ENCODE results near the gene DCST2. TPM values are rescaled to one million over a fixed set of nuclear protein-coding genes. Genes with fewer than 3 reads are reported as not detected.

Gene DCST2
- polyA plus RNA-seq, 3 donors = 2.6 TPM; not detected in 2

DNA sequence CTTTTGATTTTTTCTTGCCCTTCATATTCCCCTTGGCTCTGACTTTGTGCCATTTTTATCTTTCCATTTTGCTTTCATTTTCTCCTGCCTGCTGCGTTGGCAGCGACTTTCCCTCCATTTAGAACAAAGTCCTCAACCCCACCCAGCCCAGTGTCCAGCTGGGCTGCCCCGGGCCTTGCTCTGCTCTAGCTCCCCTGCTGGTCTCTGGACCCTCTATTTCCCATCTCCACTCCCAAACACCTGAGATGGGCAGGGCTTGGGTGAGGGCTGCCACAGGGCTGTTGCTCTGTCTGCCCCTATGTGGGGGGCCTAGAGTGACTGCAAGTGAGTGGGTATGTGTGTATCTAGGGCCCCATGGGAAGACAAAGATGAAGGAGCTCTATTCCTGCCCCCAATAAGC lies 10.2 kb upstream of the DCST2 start:
- Mint-ChIP-seq H3K27ac (peak overlapping the region in 1 of 7 donors; percentile 33), H3K9me3 (peaks cover 0 to 1% (median 0%) of the 10 kb centered on the region in 7 donors), H3K4me3 (no peak overlapping the region), H3K36me3 (peaks cover 0 to 3% of the 10 kb centered on the region in 2 donors), H3K4me1 (peaks cover 17% of the 10 kb centered on the region), H3K27me3 (ENCODE audit: low read depth in 3 of 3) (peaks cover 4 to 7% (median 7%) of the 10 kb centered on the region in 3 donors)
- no peak overlapping the region for H2AFZ ChIP-seq (ENCODE audit: insufficient read depth, low read depth, low read length, poor library complexity, severe bottlenecking)
- WGBS (ENCODE audit: insufficient coverage) = 100% methylated on average over 2 of the region's 3 CpGs
- no peak overlapping the region for H3K9ac ChIP-seq (ENCODE audit: insufficient read depth, low read length, poor library complexity, severe bottlenecking)
- DNase-seq = no peak
- no peaks in the 10 kb centered on the region for H4K20me1 ChIP-seq (ENCODE audit: insufficient read depth, low read length)
- H3K27me3 ChIP-seq (ENCODE audit: control insufficient read depth in 2 of 2, insufficient read depth in 2 of 2, low read length in 2 of 2) = no peaks in the 10 kb centered on the region
- no peaks in the 10 kb centered on the region for H3K79me2 ChIP-seq (ENCODE audit: insufficient read depth, low read length)
- peaks cover 10 to 16% of the 10 kb centered on the region in 2 donors for H3K4me1 ChIP-seq (ENCODE audit: control insufficient read depth in 1 of 2, insufficient read depth in 2 of 2, low read length in 2 of 2)
- intact Hi-C loops (cut with micrococcal nuclease) = no loop called here
- H3K36me3 ChIP-seq (replicated peaks in 1 of 2; ENCODE audit: control insufficient read depth in 1 of 2, insufficient read depth in 2 of 2, low read length in 2 of 2) = no peaks in the 10 kb centered on the region
- H3K27ac ChIP-seq (ENCODE audit: low read depth in 1 of 2, low read length in 2 of 2) = no peak overlapping the region
- H3K4me2 ChIP-seq (replicated peaks; ENCODE audit: extremely low read depth, low read length, poor library complexity, severe bottlenecking) = no peak overlapping the region
- H3K9me3 ChIP-seq (replicated peaks in 1 of 2; ENCODE audit: control insufficient read depth in 1 of 2, insufficient read depth in 1 of 2, low read length in 2 of 2) = no peaks in the 10 kb centered on the region
- H3K4me3 ChIP-seq (replicated peaks in 1 of 3; ENCODE audit: low read depth in 2 of 3, low read length in 3 of 3) = no peak overlapping the region
- TF ChIP-seq, protein P1, sequence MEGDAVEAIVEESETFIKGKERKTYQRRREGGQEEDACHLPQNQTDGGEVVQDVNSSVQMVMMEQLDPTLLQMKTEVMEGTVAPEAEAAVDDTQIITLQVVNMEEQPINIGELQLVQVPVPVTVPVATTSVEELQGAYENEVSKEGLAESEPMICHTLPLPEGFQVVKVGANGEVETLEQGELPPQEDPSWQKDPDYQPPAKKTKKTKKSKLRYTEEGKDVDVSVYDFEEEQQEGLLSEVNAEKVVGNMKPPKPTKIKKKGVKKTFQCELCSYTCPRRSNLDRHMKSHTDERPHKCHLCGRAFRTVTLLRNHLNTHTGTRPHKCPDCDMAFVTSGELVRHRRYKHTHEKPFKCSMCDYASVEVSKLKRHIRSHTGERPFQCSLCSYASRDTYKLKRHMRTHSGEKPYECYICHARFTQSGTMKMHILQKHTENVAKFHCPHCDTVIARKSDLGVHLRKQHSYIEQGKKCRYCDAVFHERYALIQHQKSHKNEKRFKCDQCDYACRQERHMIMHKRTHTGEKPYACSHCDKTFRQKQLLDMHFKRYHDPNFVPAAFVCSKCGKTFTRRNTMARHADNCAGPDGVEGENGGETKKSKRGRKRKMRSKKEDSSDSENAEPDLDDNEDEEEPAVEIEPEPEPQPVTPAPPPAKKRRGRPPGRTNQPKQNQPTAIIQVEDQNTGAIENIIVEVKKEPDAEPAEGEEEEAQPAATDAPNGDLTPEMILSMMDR (IDR thresholded peaks at IDR 0.05) = no peak

DNA sequence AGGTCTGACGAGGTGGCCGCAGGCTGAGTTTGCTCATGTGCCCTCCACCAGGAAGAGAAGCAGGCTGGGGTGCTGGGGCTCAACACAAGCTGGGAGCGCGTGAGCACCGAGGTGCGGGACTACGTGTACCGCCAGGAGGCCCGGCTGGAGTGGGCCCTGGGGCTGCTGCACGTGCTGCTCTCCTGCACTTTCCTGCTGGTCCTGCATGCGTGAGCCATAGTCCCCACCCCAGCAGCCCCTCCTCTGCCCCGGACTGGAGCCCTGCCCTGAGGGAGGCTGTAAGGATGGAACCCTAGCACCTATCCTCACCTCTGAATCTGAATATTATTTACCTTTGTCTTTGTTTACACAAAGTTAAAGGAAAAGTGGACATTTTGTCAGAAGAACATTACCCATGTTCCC lies 9.7 kb upstream of the DCST2 start:
- peaks cover 21% of the 10 kb centered on the region for H3K4me1 Mint-ChIP-seq
- peaks cover 13 to 20% of the 10 kb centered on the region in 2 donors for H3K4me1 ChIP-seq (ENCODE audit: control insufficient read depth in 1 of 2, insufficient read depth in 2 of 2, low read length in 2 of 2)
- intact Hi-C loops (cut with micrococcal nuclease) = no loop called here
- H3K36me3 Mint-ChIP-seq = no peaks in the 10 kb centered on the region
- H3K27me3 ChIP-seq (ENCODE audit: control insufficient read depth in 2 of 2, insufficient read depth in 2 of 2, low read length in 2 of 2) = no peaks in the 10 kb centered on the region
- peaks cover 4 to 10% (median 10%) of the 10 kb centered on the region in 3 donors for H3K27me3 Mint-ChIP-seq (ENCODE audit: low read depth in 3 of 3)
- H3K4me3 Mint-ChIP-seq = no peak overlapping the region
- H3K27ac Mint-ChIP-seq = no peak overlapping the region
- no peak overlapping the region for H3K27ac ChIP-seq (ENCODE audit: low read depth in 1 of 2, low read length in 2 of 2)
- DNase-seq = no peak
- no peak overlapping the region for H3K9ac ChIP-seq (ENCODE audit: insufficient read depth, low read length, poor library complexity, severe bottlenecking)
- H3K4me3 ChIP-seq (replicated peaks in 1 of 3; ENCODE audit: low read depth in 2 of 3, low read length in 3 of 3) = no peak overlapping the region
- TF ChIP-seq, protein P1 (IDR thresholded peaks at IDR 0.05) = no peak
- H2AFZ ChIP-seq (ENCODE audit: insufficient read depth, low read depth, low read length, poor library complexity, severe bottlenecking) = no peak overlapping the region
- no peaks in the 10 kb centered on the region for H4K20me1 ChIP-seq (ENCODE audit: insufficient read depth, low read length)
- no peaks in the 10 kb centered on the region for H3K79me2 ChIP-seq (ENCODE audit: insufficient read depth, low read length)
- no peak overlapping the region for H3K4me2 ChIP-seq (replicated peaks; ENCODE audit: extremely low read depth, low read length, poor library complexity, severe bottlenecking)
- no peaks in the 10 kb centered on the region for H3K9me3 ChIP-seq (replicated peaks in 1 of 2; ENCODE audit: control insufficient read depth in 1 of 2, insufficient read depth in 1 of 2, low read length in 2 of 2)
- WGBS (ENCODE audit: insufficient coverage) = 82% methylated on average over 11 of the region's 12 CpGs
- peaks cover 0 to 1% (median 0%) of the 10 kb centered on the region in 7 donors for H3K9me3 Mint-ChIP-seq
- no peaks in the 10 kb centered on the region for H3K36me3 ChIP-seq (replicated peaks in 1 of 2; ENCODE audit: control insufficient read depth in 1 of 2, insufficient read depth in 2 of 2, low read length in 2 of 2)
